GM04504 (cell line): ENCODE measurements around the gene MYBBP1A.

Experiments used
- DNase-seq: peaks from one replicate; pipeline ENCODE4 v3.0.0-alpha.2; 2012; ENCODE audit warnings: low read depth

MYBBP1A gene

DNA sequence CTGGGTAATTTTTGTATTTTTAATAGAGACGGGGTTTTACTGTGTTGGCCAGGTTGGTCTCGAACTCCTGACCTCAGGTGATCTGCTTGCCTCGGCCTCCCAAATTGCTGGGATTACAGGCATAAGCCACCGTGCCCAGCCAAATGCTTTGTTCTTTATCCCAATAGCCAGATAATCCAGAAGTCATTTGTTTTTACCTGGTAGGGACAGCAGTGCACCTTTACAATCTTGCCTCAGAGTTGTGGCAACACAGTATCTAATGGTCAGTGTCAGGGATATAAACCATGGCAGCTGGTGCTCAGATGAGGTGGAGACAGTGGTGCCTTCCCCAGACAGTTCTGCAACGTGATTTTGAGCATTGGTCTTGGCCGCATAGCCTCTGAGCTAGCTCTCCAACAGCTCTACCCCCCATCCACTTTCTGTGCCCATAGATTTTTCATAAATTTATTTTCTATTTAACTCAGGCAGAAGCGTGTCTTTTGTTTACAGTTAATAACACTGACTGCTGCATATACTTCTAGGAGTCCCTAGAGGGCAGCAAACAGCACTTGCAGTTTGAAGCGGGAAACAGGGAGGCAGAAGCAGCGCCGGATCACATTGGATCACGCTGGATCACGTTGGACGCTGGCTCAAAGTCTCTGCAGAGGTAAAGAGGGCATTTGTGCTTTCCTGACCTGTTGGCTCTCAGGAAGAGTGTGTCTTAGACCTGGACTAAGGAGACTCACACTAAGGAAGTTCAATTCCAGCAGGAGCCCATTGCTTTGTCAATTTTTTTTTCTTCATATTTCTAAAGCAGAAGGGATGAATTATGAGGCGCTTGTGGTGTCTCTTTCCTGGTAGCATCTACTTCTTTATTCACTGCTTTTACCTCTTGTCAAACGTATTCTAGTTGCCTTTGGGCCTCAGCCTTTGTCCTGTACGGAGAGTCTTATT is 10.3 kb upstream of the MYBBP1A start:
- peak; percentile 30 for DNase-seq

GRCh38 chr17:4562015-4562969 is 7.1 kb upstream of the MYBBP1A start:
- no peak for DNase-seq

- no peak for DNase-seq
These were observed 5.7 kb upstream of the MYBBP1A start for GRCh38 chr17:4560837-4561256.

DNA sequence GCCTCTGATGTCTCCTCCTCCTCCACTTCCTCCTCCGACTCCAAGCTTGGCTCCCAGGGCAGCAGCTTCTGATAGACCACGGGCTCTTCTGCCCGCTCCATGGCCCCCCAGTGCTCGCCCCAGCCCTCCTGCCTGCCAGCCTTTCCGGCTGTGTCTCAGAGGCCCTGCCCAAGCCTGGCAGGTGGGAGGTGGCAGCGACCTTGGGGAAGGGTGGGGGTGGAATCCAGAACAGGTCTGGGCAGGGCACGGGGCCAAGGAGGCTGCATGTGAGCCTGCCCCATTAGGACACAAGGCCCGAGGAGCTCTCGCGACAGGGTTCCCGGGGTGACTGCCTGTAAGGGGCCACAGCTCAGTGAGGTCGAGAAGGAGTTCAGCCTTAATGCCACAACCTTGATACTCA is 5.2 kb upstream of the MYBBP1A start, which contains the start of gene GGT6:
Gene GGT6, minus strand, starts transcription at position 157 of the 400 bp plus-strand sequence. Its CDS starts 56 bp downstream, at position 101.
- no peak for DNase-seq

- DNase-seq, result no peak
These were observed 4.8 kb upstream of the MYBBP1A start for GRCh38 chr17:4559966-4560365.

GRCh38 chr17:4559139-4559791 is 4.1 kb upstream of the MYBBP1A start:
- DNase-seq, result no peak

DNA sequence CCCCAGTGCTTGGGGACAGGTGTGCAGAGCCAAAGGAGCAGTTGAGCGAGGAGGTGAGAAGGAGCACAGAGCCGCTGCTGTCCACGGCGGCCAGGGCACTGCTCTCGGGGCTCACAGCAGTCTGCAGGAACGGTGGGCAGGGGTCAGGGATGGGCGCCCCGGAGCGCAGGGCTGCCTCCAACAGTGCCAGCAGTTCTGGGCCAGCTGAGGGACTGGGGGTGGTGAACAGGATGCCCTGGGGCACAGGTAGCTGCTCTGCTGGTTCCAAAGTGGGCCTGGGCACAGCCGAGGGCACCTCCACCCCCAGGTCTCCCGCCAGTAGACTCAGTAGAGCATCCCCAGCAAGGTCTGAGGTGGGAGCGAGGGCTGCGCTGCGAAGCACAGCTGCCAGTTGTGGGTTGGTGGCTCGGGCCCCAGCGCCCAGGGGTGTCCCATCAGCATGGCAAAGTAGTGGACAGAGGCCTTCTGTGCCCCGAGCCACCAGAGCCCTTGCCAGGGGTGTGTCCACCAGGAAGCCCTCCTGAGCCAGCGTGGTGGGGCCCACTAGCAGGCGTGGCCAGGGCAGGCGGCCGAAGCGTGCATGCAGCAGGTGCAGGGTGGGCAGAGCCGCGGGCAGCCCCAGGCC is 3.3 kb upstream of the MYBBP1A start:
- DNase-seq, result no peak

DNA sequence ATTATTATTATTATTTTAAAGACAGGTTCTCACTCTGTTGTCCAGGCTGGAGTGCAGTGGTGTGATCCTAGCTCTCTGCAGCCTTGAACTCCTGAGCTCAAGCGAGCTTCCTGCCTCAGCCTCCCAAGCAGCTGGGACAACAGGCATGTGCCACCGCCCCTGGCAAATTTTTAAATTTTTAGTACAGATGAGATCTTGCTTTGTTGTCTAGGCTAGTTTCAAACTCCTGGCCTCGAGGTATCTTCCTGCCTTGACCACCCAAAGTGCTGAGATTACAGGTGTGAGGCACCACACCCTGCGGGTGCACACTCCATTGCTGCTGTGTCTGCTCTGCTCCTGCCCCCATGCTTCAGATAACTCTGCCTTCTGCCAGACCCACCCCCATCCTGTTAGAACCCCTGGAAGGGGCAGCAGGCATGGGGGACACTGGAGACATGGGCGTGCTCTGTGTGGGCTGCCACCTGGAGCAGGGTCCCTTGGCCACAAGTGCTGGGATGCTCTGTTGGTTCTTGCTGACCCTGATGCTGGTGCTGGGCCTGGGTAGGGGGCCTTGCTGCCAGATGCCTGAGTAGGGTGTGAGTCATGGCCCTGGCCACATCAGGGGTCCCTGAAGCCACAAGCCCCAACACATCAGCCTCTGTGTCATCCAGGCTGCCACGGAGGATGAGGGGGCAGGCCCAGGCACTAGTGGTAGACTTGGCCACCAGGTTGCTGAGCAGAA is 2.6 kb upstream of the MYBBP1A start:
- no peak for DNase-seq

- no peak for DNase-seq
These were observed 1.8 kb upstream of the MYBBP1A start for GRCh38 chr17:4556996-4557395.

GRCh38 chr17:4555873-4556759 is 932 bp upstream of the MYBBP1A start:
- DNase-seq, result no peak

GRCh38 chr17:4554441-4554996 is 665 bp downstream of the MYBBP1A start:
- DNase-seq, result no peak

DNA sequence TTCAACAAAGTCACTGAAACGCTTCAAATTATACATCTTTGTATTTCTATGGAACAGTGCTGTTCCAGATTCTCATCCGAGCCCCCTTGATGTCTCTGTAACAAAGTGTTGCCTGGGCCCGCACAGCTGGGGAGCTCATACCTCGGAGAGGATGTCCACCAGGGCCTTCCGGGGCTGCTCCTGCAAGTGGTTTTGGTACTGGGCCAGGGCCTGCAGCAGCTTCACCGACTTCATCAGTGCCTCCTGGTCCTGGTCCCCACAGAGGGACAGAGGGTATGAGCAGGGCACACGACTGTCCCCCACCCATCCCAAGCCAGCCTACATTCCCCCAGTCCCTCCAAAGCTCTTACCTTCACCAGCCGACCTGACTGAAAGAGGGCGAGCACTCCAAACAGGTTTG is 1.5 kb downstream of the MYBBP1A start:
- DNase-seq, result no peak

- DNase-seq, result no peak
These were observed 3.2 kb downstream of the MYBBP1A start for GRCh38 chr17:4551796-4552525.

DNA sequence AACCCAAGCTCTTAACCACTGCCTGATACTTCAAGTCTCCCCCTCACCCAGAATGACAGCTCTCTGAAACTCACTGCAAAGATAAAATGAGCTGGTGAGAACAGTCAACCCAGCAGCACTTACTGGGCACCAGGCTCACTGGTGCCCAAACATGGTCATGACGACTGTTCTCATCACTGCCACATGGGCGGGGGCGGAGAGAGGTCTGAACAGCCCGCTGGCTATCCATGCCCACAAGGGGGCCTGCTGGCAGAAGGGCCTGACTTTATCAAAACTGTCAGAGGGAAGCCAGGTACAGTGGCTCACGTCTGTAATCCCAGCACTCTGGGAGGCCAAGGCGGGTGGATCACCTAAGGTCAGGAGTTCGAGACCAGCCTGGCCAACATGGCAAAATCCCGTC is 4.0 kb downstream of the MYBBP1A start:
- no peak for DNase-seq

DNA sequence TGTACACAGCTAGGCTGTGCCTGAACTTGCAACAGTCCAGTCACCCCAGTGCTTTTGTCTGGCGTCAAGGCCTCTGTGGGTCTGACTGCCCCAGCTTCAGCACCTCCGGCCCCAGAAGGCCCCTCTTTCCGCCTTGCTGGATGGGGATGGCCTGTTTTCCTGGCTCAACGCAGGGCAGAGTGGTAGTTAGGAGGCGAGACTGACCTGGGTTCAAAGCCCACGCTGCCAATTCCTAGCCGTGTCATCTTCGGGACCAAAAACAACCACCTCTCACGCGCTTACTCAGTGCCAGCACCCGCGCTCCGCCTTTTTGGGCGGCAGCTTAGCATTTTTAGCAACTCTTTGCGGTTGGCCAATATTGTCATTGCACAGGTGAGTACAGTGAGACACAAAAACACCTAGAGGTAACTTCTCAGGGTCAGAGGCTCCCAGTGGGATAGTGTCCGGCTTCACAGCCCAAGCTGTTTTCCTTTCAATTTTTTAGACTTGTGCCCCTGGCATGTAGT is 4.6 kb downstream of the MYBBP1A start:
- no peak for DNase-seq

- DNase-seq, result no peak
These were observed 5.2 kb downstream of the MYBBP1A start for GRCh38 chr17:4549781-4550533.

- no peak for DNase-seq
These were observed 6.3 kb downstream of the MYBBP1A start for GRCh38 chr17:4548721-4549531.
